ENCODE results near the gene PTBP3.
A peak's percentile ranks its signal among the peaks of the same experiment; 100 is the strongest.

Gene PTBP3

DNA sequence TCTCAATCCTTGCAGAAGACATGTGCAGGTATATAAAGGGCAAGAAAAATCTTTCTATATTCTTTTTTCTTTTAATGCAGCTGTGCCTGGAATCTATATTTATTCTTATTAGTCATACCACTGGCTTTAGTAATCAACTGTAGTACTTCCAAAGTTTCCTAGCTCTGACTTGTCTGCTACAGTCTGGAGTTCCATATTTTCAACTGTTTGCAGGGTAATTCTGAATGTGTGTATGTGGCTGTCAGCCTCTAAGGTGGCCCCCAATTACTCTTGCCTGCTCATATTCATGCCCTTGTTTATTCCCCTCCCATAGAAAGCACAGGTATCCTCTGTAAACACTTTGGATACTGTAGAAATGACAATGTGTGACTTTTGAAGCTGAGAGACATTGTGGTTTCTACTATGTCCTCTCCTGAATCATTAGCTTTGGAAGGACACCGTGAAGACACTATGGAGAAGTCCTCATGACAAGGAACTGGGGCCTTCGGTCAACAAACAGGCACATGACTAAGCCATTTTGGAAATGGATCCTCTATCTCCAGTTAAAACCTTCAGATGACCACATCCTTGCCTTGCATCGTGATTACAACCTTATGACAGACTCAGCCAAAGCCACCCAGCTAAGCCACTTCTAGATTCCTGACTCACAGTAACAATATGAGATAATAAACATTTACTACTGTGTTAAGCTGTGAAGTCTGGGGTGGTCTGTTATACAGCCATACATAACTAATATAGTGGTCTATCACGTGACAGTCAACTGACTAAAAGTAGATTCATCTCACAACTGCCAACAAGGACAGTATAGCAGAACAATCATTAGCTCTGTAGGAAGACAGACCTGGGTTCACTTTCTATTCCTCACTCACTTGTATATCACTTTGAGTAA, 108.8 kb downstream of the PTBP3 start:
- Histone ChIP-seq H3K36me3 (ENCODE audit: insufficient read depth, low read length) (peaks cover 74% of the 10 kb centered on the region), H3K27me3 (ENCODE audit: insufficient read depth, low read length) (no peaks in the 10 kb centered on the region)

DNA sequence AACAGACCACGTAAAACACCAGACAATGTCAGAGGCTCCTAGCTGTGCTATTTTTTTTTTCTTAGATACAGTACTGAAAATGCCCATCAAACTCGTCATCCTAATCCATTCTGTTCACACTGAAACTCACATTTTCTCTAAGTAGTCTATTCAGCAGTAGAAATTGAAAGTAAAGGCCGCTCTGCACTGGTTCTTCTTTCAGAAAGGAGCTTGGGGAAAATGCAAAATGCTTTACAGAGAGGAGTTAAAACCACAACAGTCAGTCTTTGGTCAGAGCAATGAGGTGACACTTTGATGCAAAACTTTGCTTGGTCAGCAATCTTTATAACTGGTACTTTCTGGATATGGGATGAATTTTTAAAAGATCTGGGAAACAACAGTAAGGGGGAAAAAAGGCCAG, 114.5 kb downstream of the PTBP3 start:
- Histone ChIP-seq H3K4me2 (ENCODE audit: low read length) (peak overlapping the region; percentile 62), H3K4me1 (ENCODE audit: insufficient read depth, low read length, severe bottlenecking) (peaks cover 34% of the 10 kb centered on the region), H3K27ac (ENCODE audit: low read depth, low read length, poor library complexity, severe bottlenecking) (peak overlapping the region; percentile 60), H3K4me3 (ENCODE audit: low read depth, low read length, poor library complexity, severe bottlenecking) (peak overlapping the region; percentile 39), H2AFZ (ENCODE audit: low read length) (no peak overlapping the region), H3F3A (ENCODE audit: insufficient read depth, low read length) (no peaks in the 10 kb centered on the region), H3K36me3 (ENCODE audit: insufficient read depth, low read length) (peaks cover 52% of the 10 kb centered on the region), H3K79me2 (ENCODE audit: insufficient read depth, low read length) (no peaks in the 10 kb centered on the region), H3K27me3 (ENCODE audit: insufficient read depth, low read length) (no peaks in the 10 kb centered on the region), H3K9me2 (ENCODE audit: low read depth, low read length) (no peaks in the 10 kb centered on the region), H4K20me1 (ENCODE audit: insufficient read depth, low read length) (no peaks in the 10 kb centered on the region), H3K9ac (ENCODE audit: low read length) (peak overlapping the region; percentile 50; the same call in 1 of the 2 replicates), H3K9me3 (ENCODE audit: low read length) (no peaks in the 10 kb centered on the region)
- no peak for TF ChIP-seq EZH2 (IDR thresholded peaks at IDR 0.05; ENCODE audit: borderline replicate concordance, low read length)
- TF ChIP-seq, protein P1, sequence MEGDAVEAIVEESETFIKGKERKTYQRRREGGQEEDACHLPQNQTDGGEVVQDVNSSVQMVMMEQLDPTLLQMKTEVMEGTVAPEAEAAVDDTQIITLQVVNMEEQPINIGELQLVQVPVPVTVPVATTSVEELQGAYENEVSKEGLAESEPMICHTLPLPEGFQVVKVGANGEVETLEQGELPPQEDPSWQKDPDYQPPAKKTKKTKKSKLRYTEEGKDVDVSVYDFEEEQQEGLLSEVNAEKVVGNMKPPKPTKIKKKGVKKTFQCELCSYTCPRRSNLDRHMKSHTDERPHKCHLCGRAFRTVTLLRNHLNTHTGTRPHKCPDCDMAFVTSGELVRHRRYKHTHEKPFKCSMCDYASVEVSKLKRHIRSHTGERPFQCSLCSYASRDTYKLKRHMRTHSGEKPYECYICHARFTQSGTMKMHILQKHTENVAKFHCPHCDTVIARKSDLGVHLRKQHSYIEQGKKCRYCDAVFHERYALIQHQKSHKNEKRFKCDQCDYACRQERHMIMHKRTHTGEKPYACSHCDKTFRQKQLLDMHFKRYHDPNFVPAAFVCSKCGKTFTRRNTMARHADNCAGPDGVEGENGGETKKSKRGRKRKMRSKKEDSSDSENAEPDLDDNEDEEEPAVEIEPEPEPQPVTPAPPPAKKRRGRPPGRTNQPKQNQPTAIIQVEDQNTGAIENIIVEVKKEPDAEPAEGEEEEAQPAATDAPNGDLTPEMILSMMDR (IDR thresholded peaks at IDR 0.05; ENCODE audit: low read length) = no peak

More for the DNA sequence above, 108.8 kb downstream of the PTBP3 start:
- H3K9ac ChIP-seq (ENCODE audit: low read length) = no peak overlapping the region
- no peaks in the 10 kb centered on the region for H3F3A ChIP-seq (ENCODE audit: insufficient read depth, low read length)
- no peak overlapping the region for H3K4me2 ChIP-seq (ENCODE audit: low read length)
- no peaks in the 10 kb centered on the region for H3K9me3 ChIP-seq (ENCODE audit: low read length)
- H2AFZ ChIP-seq (ENCODE audit: low read length) = no peak overlapping the region
- no peaks in the 10 kb centered on the region for H3K9me2 ChIP-seq (ENCODE audit: low read depth, low read length)
- no peaks in the 10 kb centered on the region for H3K79me2 ChIP-seq (ENCODE audit: insufficient read depth, low read length)
- no peak overlapping the region for H3K4me3 ChIP-seq (ENCODE audit: low read depth, low read length, poor library complexity, severe bottlenecking)
- no peaks in the 10 kb centered on the region for H4K20me1 ChIP-seq (ENCODE audit: insufficient read depth, low read length)
- no peak for TF ChIP-seq EZH2 (IDR thresholded peaks at IDR 0.05; ENCODE audit: borderline replicate concordance, low read length)
- TF ChIP-seq, protein P1 (IDR thresholded peaks at IDR 0.05; ENCODE audit: low read length) = no peak
- H3K27ac ChIP-seq (ENCODE audit: low read depth, low read length, poor library complexity, severe bottlenecking) = no peak overlapping the region
- peaks cover 11% of the 10 kb centered on the region for H3K4me1 ChIP-seq (ENCODE audit: insufficient read depth, low read length, severe bottlenecking)

DNA sequence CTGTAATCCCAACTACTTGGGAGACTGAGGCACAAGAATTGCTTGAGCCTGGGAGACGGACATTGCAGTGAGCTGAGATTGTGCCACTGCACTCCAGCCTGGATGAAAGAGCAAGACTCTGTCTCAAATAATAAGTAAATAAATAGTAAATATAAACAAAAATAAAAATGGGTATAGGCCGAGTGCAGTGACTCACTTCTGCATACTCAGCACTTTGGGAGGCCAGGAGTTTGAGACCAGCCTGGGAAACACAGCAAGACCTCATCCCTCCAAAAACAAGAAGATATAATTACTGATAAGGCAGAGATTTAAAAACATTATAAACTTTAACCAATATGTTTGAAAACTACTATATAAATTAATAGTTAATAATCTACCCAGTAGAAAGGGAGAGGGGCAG, 120.5 kb downstream of the PTBP3 start:
- Histone ChIP-seq H2AFZ (ENCODE audit: low read length) (no peak overlapping the region), H3K4me3 (ENCODE audit: low read depth, low read length, poor library complexity, severe bottlenecking) (no peak overlapping the region), H3K4me2 (ENCODE audit: low read length) (no peak overlapping the region), H4K20me1 (ENCODE audit: insufficient read depth, low read length) (no peaks in the 10 kb centered on the region), H3K36me3 (ENCODE audit: insufficient read depth, low read length) (peaks cover 56% of the 10 kb centered on the region), H3K27ac (ENCODE audit: low read depth, low read length, poor library complexity, severe bottlenecking) (no peak overlapping the region), H3K9me3 (ENCODE audit: low read length) (0 out of 2 replicates have a peak, but pooled peaks cover 4% of the 10 kb centered on the region), H3K9ac (ENCODE audit: low read length) (no peak overlapping the region), H3K9me2 (ENCODE audit: low read depth, low read length) (no peaks in the 10 kb centered on the region), H3K4me1 (ENCODE audit: insufficient read depth, low read length, severe bottlenecking) (peaks cover 6% of the 10 kb centered on the region), H3K27me3 (ENCODE audit: insufficient read depth, low read length) (no peaks in the 10 kb centered on the region), H3F3A (ENCODE audit: insufficient read depth, low read length) (no peaks in the 10 kb centered on the region), H3K79me2 (ENCODE audit: insufficient read depth, low read length) (no peaks in the 10 kb centered on the region)
- TF ChIP-seq, protein P1 (IDR thresholded peaks at IDR 0.05; ENCODE audit: low read length) = no peak
- TF ChIP-seq EZH2 (IDR thresholded peaks at IDR 0.05; ENCODE audit: borderline replicate concordance, low read length) = no peak
